GM15510 (cell line): ENCODE measurements around the gene TESPA1.

Source experiments
- POLR2A ChIP-seq: IDR thresholded peaks from 3 replicates; pipeline ENCODE4 v1.6.1; 2011; ENCODE audit warnings: borderline replicate concordance; ENCODE audit not compliant: insufficient read length; ENCODE audit errors: extremely low read depth

The TESPA1 gene

DNA sequence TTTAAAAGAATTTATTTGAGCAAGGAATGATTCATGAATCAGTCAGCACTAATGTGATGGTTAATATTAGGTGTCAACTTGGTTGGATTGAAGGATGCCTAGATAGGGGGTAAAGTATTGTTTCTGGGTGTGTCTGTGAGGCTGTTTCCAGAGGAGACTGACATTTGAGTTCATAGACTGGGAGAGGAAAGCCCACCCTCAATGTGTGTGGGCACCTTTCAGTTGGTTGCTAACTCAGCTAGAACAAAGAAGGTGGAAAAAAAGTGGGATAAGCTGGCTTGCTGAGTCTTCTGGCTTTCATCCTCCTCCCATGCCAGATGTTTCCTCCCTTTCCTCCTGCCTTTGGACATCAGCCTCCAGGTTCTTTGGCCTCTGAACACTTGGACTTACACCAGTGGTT lies 47.2 kb downstream of the TESPA1 start:
- no peak for TF ChIP-seq POLR2A

DNA sequence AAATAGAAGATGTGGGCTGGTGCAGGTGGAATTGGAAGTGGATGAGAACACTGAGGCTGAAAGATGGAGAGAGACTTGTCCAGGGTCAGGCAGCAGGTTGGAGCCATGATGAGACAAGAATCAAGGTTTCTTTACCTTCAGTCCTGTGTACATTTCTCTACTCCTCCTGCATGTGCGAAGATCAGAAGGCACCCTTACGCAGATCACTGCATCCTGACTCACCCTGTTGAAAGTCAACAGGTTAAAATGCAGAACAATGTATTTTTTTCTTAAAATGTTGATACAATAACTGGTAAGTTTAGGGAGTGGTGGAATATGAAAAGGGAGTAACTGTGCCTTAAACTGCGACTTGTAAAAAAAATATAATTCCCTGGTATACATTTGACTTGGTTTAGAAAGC lies 47.8 kb downstream of the TESPA1 start:
- no peak for TF ChIP-seq POLR2A

DNA sequence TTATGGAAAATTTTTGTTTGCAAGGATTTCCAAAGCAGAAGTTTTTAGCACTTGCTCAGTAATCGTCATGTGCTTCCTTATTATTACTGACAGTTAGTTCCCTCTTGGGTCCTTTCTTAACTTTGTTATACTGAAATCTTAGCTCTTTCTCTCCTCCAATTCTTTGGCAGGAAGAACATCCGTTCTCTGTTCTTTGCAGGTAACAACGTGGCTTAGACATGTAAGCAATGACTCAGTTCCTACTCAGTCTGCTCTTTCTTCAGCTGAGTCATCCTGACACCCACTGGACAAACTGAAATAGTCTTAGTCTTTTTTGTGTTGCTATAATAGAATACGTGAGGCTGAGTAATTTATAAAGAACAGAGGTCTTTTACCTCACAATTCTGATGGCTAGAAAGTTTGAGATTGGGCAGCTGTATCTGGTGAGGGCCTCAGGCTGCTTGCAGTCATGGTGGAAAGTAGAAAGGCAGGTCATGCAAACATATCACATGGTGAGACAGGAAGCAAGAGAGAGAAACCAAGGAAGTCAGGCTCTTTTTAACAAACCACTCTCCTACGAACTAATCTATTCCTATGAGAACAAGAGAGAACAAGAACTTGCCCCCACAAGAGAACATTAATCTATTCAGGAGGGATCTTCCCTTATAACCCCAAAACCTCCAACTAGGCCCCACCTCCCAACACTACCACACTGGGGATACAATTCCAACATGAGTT lies 49.2 kb downstream of the TESPA1 start:
- no peak for TF ChIP-seq POLR2A

GRCh38 chr12:54934419-54934818 lies 50.1 kb downstream of the TESPA1 start:
- TF ChIP-seq POLR2A, result no peak

DNA sequence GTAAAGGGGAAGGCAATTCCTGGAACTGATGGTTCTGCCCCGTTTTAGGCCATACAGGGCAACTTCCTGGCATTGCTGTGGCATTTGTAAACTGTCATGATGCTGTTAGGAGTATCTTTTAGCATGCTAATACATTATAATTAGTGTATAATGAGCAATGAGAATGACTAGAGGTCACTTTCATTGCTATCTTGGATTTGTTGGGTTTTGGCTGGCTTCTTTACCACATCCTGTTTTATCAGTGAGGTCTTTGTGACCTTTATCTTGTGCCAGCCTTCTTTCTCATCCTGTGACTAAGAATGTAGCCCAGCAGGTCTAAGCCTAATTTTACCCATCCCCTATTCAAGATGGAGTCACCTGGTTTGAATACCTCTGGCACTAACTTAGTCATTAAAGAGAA lies 51.2 kb downstream of the TESPA1 start:
- no peak for TF ChIP-seq POLR2A

DNA sequence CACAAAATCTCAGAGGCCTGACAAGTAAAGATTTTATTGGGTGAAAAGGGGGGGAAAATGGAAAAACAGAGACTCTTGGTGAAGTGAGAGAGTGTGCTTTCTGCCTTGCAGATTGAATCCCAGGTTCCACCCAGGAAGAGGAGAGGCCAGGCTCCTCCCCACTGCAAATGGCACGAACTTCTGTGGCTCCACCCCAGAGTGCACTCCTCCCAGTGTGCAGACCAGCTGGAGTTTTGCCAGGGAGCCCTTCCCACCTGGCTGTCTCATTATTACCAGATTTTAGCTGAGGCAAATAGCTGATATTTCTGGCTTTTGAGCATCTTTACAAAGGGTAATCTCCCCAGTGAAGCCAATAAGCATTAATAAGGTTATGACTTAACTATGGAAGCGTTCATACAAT lies 51.9 kb downstream of the TESPA1 start:
- no peak for TF ChIP-seq POLR2A

GRCh38 chr12:54932038-54932437 lies 52.5 kb downstream of the TESPA1 start:
- TF ChIP-seq POLR2A, result no peak

GRCh38 chr12:54929998-54930397 lies 54.6 kb downstream of the TESPA1 start:
- no peak for TF ChIP-seq POLR2A

DNA sequence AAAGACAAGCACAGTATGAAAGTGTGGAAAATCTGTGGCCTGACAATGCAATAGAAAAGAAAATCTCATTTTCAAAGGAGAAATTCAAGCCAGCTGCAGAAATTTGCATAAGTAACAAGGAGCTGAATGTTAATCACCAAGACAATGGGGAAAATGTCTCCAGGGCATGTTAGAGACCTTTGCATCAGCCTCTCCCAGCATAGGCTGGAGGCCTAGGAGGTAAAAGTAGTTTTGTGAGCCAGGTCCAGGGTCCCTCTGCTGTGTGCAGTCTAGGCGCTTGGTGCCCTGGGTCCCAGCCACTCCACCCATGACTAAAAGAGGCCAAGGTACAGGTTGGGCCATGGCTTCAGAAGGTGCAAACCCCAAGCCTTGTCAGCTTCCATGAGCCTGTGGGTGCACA lies 58.3 kb downstream of the TESPA1 start:
- TF ChIP-seq POLR2A, result no peak

DNA sequence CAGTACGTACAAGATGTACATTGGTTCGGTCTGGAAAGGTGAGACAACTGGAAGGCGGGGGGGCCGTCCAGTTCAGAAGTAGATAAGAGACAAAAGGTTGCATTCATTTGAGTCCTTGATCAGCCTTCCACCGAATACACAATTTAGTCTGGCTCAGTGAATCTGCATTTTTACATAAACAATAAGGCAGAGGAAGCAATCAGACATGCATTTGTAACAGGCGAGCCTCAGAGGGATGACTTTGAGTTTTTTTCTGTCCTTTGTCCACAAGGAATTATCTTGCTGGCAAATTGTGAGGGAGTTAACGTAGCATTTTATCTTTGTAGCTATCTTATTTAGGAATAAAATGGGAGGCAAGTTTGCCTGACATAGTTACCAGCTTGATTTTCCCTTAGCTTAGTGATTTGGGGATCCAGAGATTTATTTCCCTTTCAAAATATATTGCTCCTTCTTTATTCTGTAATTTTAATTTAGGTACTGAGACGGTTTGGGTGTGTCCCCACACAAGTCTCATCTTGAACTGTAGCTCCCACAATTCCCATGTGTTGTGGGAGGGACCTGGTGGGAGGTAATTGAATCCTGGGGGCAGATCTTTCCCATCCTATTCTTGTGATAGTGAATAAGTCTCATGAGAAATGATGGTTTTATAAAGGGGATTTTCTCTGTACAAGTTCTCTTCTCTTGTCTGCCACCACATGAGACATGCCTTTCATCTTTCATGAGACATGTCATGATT lies 59.4 kb downstream of the TESPA1 start:
- no peak for TF ChIP-seq POLR2A

GRCh38 chr12:54917001-54917488 lies 67.5 kb downstream of the TESPA1 start:
- TF ChIP-seq POLR2A, result no peak
